ENCODE measurements around the gene NTM. TPM values are rescaled to one million over a fixed set of nuclear protein-coding genes. Genes with fewer than 3 reads are reported as not detected.

The NTM gene
- polyA plus RNA-seq, 1 experiment: 33.6 TPM

DNA sequence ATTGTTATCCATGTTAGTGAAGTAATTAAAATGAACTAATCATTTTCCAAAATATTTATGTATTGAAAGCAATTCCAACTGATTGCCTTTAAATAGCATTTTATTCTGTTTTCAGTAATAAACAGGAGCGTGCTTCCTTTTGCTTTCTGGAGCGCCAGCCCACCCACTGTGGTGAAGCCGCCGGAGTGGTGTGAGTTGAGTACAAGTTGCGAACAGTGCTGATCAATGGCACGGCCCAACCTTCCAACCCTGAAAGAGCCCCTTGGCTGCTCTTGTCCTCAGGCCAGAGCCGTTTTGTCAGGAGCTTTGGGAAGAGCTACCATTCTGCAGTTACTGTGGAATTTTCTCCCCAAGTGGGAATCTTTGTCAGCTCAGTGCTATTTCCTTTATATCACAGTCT, 42.8 kb downstream of the NTM start:
- no peak for TF ChIP-seq CTCF (IDR thresholded peaks at IDR 0.05; ENCODE audit: insufficient read depth, low read depth, low read length)
- CTCF ChIA-PET: no interaction called here
- POLR2A ChIA-PET: no interaction called here
- no peaks in the 10 kb centered on the region for H3K36me3 ChIP-seq (ENCODE audit: control insufficient read depth, insufficient read depth, low read length)
- no peak overlapping the region for H3K4me3 ChIP-seq (ENCODE audit: low read depth, low read length)
- DNase-seq (ENCODE audit: low read depth): no peak
- H3K27me3 ChIP-seq (ENCODE audit: control insufficient read depth, insufficient read depth, low read length): no peaks in the 10 kb centered on the region

DNA sequence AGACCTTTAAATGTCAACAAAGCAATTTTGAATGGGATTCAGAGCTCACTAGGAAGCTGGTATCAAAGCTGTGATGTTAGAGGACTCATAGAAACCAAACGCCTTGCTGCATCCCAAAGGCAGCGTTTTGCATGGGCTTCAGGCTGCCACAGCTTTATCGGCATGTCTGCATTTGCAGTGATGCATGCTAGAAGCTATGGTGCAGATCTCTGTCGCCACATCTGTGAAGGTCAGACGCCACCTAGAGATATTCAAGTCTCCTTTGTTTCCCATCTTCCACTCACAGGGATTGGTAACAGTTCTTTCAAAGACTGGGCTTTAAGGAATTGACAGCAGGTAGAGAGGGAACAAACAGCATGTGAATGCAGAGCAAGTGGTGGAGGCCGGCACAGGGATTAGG, 47.8 kb downstream of the NTM start:
- no peaks in the 10 kb centered on the region for H3K36me3 ChIP-seq (ENCODE audit: control insufficient read depth, insufficient read depth, low read length)
- no peak for TF ChIP-seq CTCF (IDR thresholded peaks at IDR 0.05; ENCODE audit: insufficient read depth, low read depth, low read length)
- H3K4me3 ChIP-seq (ENCODE audit: low read depth, low read length): no peak overlapping the region
- DNase-seq (ENCODE audit: low read depth): no peak
- H3K27me3 ChIP-seq (ENCODE audit: control insufficient read depth, insufficient read depth, low read length): no peaks in the 10 kb centered on the region
- ChIA-PET POLR2A (no interaction called here), CTCF (no interaction called here)

DNA sequence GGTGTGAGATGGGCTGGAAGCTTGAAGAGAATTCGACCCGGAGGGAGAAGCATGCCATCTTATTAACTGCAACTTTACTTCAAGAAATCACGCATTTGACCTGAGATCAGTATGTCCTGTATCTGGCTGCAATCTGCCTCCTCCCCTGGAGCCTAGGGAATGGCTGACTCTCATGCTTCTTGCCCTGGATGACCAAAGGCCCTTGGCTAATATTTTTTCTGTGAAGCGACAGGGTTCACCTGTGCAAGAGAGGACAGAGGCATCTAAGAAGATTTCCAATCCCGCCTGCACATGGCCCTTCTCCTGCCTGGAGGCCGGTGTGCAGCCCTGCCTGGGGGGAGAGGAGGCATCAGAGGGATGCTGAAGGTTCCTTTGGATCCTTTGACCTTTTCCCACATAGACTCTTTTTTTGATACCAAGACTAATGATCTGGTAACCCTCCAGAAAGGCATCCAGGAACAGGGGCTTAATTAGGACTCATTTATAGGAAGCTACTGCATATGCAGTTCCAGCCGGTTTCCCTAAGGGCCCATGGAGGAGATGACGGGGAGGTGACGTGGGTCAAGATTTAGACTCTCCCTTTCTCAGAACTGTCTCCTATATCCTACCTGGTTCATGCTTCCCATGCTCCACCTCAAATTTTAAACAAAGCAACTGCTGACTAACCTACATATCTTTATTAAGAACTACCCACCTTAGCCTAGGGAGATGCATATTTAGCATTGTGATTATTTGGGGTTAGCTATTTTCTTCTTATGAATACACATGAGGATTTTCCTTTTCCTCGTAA, 50.8 kb downstream of the NTM start:
- no peak for DNase-seq (ENCODE audit: low read depth)
- no peak for TF ChIP-seq CTCF (IDR thresholded peaks at IDR 0.05; ENCODE audit: insufficient read depth, low read depth, low read length)
- no peak overlapping the region for H3K4me3 ChIP-seq (ENCODE audit: low read depth, low read length)
- no peaks in the 10 kb centered on the region for H3K27me3 ChIP-seq (ENCODE audit: control insufficient read depth, insufficient read depth, low read length)
- ChIA-PET POLR2A (no interaction called here), CTCF (no interaction called here)
- H3K36me3 ChIP-seq (ENCODE audit: control insufficient read depth, insufficient read depth, low read length): no peaks in the 10 kb centered on the region

GRCh38 chr11:131422029-131422428, 51.6 kb downstream of the NTM start:
- POLR2A ChIA-PET: no interaction called here

GRCh38 chr11:131422496-131422895, 52.1 kb downstream of the NTM start:
- POLR2A ChIA-PET: no interaction called here
- Histone ChIP-seq H3K36me3 (ENCODE audit: control insufficient read depth, insufficient read depth, low read length) (no peaks in the 10 kb centered on the region), H3K27me3 (ENCODE audit: control insufficient read depth, insufficient read depth, low read length) (no peaks in the 10 kb centered on the region), H3K4me3 (ENCODE audit: low read depth, low read length) (no peak overlapping the region)
- CTCF ChIA-PET: no interaction called here
- no peak for DNase-seq (ENCODE audit: low read depth)
- TF ChIP-seq CTCF (IDR thresholded peaks at IDR 0.05; ENCODE audit: insufficient read depth, low read depth, low read length): no peak

More at GRCh38 chr11:131422029-131422428, 51.6 kb downstream of the NTM start:
- Histone ChIP-seq H3K4me3 (ENCODE audit: low read depth, low read length) (no peak overlapping the region), H3K27me3 (ENCODE audit: control insufficient read depth, insufficient read depth, low read length) (no peaks in the 10 kb centered on the region), H3K36me3 (ENCODE audit: control insufficient read depth, insufficient read depth, low read length) (no peaks in the 10 kb centered on the region)
- DNase-seq (ENCODE audit: low read depth): no peak
- no peak for TF ChIP-seq CTCF (IDR thresholded peaks at IDR 0.05; ENCODE audit: insufficient read depth, low read depth, low read length)
- CTCF ChIA-PET: no interaction called here

Measured in BJ (cell line).